NCI-H460 (cell line): ENCODE data around the gene IER5. TPM values are rescaled to one million over a fixed set of nuclear protein-coding genes. Genes with fewer than 3 reads are reported as not detected.
A peak's percentile ranks its signal among the peaks of the same experiment; 100 is the strongest.
"Not testable (repeated sequence)": the region's sequence is repeated elsewhere in the genome, so short reads cannot be mapped to it uniquely, and the experiment has no call there.

Experiments
- DNase-seq: peaks from one replicate; pipeline ENCODE4 v3.0.0-alpha.2; 2016; ENCODE audit warnings: low read depth; ENCODE audit errors: extremely low read depth
- total RNA-seq: library from RNA; depleted of rRNA; stranded (reverse); fragments of >200 nt; shearing (Covaris generic); gene quantifications from 2 replicates; pipeline ENCODE4 v1.2.3, GENCODE V29; 2014

Gene IER5
- total RNA-seq, 1 experiment from 2014 or later, result 29.6 TPM

DNA sequence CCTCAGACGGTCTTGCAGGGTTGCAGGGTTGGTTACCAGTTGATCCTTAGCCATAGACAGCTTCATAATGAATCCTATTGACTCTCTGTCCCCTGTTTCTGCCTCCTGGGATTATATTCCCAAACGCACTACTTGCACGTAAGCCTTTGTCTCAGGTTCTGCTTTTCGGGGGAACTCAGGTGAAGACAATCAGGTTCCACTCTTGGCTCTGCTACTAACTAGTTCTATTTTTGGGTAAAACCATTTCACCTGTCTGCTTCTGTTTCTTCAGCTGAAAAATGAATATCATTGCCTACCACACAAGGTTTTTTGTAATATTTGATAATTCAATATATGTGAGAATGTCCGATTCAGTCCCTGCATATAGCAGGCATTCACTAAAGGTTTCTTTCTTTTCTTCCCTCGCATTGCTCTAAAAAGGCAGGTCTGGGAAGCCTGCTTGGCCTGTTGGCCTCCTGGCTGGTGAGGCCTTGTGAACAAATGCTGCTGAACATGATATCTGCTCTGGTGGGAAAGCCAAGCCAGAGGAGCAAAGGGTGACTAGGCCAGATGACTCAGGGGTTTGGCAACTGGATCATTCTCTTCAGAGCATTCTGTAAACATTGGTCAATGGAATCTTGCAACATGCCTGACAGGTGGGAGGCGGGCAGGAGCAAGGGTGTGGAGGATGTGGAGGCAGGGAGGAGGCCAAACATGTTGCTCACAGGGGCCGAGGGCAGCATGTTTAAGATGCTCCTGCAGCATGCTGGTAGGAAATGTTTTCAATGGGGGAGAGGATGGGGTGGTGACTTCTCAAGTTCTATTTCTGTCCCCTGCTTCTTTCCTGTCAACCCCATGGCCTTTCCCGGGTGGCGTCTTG is 23.8 kb downstream of the IER5 start:
- DNase-seq, result peak; percentile 92

DNA sequence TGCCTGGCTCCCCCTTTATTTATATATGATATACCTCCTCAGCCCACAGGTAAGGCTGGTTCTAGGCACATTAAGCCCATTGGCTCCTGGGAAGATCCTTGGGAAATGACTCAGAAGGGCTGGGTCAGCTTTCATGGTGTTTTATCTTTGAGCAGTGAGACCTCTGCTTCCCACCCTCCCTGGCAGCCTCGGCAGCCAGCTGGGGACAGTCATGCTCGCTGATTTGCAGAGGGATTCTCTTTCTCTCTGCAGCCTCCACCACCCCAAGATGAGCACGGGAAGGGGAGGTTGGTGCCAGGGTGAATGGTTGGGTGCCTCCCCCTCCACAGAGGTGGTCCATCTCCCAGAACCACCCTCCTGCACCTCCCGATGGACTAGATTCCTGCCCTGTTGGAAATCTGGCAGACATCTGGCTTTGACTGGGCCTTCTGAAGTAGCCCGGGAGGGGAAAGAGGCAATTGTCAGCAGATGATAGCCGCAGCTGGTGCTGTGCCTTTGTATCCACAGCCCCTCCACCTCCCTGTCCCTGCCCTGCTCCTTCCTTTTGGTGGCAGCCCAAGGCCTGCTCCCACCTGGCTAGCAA is 24.6 kb downstream of the IER5 start:
- no peak for DNase-seq

DNA sequence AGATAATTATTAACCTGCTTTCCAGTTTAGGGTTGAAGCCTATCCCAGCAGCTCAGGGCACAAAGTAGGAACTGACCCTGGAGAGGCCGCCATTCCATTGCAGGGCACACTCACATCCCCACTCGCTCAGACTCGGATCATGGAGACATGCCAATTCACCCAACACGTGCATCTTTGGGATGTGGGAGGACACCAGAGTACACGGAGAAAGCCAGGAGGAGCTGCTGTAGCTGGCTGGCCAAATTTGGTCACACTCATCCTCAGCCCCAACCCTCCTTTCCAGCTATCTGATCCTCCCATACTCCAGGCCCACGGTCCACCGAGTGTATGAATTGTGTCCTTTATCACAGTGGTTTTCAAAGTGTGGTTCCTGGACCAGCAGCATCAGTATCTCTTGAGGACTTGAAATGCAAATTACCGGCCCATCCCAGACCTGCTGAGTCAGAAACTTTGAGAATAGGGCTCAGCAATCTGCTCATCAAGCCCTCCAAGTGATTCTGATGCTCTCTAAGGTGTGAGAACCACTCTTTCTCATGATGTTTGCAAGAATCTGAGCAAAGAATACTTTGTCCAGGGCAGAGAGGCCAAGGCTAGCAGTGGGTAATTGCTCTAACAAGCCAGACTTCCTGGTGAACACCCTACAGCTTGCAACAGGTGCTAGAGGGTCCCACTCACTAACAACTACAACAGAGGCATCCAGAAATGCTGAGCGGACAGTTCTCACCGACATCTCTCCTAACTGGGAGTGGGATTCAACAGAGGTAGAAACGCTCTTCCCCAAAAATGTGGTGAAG is 26.3 kb downstream of the IER5 start:
- DNase-seq, result no peak

DNA sequence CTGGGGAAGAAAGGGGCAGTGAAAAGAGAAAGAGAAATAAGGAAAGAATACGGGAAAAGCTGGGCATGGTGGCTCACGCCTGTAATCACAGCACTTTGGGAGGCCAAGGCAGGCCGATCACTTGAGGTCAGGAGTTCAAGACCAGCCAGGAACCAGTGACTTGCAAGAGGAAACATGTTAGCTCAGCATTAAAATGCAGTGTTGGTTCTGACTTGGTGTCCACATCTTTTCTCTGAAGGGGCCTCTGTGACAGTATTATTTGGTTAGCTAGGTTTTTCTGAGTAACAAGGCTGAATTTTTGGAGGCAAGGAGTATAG is 26.8 kb downstream of the IER5 start:
- DNase-seq, result no peak

DNA sequence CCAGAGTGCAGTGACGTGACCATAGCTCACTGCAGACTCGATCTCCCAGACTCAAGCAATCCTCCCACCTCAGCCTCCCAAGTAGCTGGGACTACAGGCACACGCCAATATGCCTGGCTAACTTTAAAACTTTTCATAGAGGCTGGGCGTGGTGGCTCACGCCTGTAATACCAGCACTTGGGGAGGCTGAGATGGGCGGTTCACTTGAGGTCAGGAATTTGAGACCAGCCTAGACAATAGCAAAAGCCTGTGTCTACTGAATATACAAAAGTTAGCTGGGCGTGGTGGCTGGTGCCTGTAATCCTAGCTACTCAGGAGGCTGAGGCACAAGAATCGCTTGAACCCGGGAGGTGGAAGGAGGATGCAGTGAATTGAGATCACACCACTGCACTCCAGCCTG is 27.5 kb downstream of the IER5 start:
- DNase-seq, result not testable (repeated sequence)

DNA sequence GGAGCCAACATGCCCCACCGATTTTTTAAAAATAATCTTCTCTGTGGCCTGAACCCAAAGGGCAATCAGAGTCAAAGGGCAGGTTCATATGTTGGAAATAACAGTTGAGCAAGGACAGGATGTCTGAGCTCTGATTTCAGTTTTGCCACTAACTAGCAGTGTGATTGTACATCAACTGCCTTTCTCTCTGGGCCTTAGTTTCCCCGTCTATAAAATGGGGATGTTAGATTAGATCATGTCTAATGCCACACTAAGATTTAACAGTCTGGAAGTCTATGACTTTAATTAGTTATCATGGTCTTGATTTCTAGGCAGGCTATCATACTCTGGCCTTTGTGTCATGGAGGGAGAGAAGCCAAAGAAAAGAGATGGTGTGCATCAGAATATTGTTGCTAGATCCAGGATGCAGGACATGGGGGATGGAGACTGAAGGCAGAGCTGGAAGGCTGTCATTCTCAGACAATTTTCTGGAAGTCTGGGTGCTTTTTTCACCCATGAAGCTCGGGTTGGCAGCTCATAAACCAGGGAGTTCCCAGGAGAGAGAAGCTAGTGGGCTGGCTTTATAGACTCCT is 28.4 kb downstream of the IER5 start:
- no peak for DNase-seq

DNA sequence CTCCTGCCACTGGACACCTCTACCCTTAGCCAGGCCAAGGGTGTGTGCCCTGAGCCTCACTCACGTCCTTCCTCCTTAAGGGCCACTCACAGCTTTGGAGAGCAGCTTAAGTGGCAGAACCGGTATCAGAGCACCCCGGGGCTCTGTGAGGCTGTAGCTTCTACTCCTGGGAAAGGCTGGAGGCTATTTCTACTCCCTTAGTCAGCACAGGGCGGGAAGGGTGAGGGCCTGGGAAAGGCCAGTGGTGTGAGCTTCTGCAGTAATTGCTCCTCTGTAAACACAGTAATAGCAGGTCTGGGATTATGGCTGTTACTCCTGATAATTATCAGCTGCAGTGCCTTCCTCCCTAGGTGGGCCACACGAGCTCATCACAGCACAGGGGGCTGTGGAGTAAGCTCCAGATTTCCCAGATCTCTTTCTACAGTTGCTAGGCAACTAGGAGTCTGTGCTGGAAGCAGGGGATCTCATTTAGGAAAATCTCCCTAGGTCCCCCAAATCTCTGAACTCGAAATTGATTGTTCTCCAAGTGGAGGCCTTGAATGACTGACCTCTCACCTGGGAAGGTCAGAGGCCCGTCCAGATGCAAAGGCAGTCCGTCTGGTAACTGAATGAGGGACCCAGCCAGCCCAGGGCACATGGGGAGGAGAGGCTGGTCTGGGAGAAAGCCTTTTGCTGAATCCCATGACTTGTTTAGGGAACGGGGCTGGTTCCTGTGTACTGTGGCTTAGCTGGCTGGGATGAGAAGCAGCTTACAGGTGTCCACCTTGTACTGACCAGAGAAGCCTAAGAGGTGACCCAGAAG is 29.3 kb downstream of the IER5 start:
- no peak for DNase-seq

DNA sequence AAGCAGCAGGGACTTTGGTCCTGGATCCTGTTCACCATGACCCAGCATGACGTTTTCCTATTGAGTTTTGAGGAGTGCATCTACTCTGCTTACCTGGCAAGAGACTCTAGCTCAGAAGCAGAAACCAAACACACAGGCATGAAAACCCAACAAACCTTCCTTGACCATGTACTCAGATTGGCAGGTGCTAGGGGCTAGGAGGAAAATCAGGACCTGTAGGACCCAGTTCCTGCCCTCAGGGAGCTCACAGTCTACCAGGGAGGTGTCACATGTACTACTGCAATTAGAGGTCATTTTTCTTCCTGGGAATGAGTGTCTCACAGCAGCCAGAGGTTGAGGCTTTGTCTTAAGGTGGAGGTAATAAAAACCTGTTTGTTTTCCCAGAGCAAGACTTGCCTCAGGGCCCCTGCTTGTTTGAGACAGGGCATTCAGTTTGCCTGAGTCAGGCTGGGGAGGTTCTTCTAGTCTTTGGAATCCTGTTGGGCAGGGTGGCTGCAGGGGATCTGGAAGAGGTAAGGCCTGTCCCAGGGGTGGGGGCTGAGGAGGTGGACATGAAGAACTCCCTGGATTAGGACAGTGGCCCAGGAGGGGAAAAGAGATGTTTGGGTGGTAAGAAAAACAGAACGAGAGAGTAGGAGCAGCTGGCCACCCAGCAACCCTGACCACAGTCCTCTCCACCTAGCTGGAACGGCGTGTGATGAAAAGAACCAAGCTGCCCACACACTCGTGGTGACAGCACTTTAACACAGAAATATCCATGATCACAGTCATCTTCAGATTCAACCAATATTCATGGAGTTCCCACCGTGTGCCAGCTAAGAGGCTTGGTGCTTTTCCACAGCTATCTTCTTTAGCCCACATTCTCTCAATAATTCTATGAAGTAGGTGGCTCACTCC is 30.8 kb downstream of the IER5 start:
- DNase-seq, result no peak

DNA sequence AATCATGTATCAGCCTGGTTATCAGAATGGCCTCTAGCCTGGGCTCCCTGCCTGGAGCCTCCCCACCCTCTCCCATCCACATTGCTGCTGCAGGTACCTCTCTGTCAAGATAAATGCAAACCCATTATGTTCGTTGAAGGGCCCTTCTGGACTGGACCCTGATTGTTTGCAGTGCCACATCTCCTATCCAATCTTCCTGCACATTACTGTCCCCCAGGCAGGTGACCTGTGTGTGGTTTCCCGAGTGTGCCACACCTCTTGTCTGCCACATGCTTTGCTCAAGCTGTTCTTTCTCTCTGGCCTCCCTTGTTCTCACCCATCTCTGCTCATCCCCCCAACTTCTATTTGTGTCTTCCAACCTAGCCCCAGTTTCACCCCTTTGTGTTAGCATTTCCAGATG is 32.4 kb downstream of the IER5 start:
- no peak for DNase-seq

DNA sequence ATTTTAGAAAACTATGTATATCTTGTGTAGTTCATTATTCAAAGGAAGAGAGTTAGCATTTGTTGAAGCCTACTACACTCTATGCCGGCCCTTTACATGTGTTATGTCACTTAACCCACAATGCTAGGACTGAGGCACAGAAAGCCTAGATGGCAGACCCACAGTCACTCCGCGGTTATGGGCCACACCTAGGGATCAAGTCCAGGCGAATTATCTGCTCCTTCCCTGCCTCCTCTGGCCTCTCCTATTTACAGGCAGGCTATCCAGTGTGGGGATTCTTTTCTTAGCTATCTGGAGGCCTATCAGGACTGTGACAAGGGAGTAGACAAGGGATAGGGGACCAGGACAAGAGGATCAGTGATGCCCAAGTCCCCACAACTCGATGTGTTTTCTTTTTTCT is 33.0 kb downstream of the IER5 start:
- DNase-seq, result no peak

DNA sequence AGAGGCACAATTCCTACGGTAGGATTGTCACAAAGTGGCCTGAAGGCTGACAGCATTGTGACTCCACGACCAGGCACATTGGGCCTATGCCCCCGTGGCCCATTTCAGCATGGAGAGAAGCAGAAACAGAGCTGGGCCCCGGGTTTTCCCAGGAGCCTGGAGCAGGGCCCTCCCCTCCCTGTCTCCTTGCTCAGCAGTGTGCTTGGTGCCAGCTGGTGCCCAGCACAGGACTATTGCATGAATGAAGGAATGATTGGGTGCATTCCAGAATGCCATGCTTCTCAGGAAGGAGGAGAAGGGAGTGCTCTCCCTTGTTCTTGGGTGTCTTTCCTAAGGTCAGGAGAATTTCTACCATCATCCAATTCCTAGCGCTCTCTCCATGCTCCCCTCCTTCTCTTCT is 33.7 kb downstream of the IER5 start:
- no peak for DNase-seq

DNA sequence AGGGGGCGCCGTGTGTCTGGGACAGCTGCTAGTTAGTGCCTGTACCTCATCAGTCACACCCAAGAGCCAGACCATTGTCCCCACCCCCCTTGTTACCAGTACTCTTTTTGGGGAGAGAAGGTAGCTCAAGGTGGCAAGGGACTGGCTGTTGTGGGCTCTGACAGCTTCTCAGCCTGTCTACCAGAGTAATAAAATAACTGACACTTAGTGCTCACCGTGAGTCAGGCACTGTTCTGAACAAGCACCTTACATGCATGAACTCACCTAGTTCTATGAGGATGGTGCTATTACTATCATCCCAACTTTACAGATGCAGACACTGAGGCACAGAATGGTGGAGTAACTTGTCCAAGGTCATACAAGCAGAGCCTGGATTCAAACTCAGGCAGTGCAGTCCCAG is 34.7 kb downstream of the IER5 start:
- DNase-seq, result no peak

DNA sequence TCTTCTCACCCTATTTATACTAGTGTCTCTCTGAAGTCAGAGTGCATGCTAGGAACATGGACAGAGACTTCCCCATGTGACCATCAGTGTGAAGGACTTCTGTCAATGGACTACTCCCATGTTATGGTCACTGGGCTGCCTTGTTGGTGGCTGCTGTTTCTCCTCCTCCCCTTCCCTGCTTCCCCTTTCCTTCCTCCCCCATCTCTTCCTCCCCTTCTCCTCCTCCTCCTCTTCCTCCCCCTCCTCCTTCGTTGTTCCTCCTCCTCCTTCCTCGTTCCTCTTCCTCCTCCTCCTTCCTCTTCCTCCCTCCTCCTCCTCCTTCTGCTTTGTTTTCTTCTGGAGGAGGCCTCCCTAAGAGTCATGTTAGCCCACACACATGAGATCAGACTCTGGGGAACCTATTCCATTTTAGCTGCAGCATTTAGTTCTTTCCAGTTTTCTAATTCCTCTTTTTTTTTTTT is 35.8 kb downstream of the IER5 start:
- no peak for DNase-seq

DNA sequence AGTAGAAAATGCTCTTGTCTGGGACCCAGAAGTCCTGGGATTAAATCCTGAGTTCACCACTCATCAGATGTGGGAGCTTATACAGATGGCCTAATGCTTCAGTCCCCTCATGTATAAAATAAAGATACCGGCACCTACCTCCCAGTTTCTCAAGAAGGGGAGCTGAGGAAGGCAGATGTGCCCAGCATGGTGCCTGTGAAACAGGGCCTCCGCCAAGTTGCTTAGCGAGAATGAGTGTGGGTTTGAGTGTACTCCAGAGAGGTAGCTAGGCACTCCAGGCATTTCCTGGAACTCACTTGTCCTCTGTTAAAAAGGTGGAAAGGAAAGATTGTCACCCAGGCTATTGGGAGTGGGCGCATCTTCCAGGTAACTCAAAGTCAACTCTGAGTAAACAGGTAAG is 37.8 kb downstream of the IER5 start:
- DNase-seq, result no peak

DNA sequence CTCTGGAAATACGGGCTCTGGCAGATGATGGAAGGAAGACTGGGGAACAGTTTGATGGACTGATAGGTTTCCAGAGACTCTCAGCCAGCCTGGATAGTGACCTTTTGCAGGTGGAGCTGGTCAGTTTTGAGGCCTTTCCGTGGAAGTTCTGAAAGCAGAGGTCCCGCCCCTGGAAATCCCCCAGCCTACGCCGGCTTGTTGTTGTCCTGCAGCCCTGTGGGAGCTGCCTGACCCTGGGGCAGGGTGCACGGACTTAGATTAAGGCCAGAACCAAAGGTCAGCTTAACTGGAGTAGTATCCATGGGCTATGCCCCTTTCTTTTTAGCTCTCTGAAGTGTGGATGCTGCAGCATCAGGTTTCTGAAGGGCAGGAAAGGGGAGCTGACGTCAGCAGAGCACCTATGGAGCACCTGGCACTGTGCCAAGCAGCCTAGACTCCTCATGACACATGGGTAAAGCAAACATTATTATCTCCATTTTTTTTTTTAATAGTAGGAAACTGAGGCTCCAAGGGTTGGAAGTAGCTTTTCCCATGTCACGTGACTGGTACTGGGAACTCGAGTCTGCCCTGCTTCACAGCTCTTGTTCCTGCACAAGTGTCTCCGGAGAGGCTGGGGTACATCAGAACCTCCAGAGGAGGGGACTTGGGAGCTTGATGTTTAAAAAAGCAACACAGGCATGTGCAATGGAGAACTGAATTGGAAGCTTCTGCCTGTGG is 38.5 kb downstream of the IER5 start:
- DNase-seq, result no peak

DNA sequence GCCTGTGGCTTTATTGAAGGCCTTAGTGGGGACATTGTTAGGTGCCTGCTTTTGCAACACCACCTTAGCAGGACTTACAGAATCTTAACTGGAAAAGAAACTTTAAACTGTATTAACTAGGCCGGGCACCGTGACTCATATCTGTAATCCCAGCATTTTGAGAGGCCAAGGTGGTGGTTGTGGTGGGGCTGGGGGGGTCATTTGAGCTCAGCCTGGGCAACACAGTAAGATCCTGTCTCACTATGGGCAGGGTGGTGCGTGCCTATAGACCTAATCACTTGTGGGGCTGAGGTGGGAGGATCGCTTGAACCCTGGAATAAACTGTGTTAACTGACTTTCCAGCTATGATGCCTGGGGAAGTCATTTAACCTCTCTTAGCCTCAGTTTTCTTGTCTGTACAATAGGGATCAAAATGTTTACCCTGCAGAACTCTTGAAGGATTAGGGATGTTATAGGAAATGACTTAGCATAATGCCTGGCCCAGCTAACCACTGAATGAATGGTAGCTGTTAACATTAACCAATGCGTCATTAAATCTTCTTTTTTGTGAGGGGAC is 39.5 kb downstream of the IER5 start:
- DNase-seq, result no peak

DNA sequence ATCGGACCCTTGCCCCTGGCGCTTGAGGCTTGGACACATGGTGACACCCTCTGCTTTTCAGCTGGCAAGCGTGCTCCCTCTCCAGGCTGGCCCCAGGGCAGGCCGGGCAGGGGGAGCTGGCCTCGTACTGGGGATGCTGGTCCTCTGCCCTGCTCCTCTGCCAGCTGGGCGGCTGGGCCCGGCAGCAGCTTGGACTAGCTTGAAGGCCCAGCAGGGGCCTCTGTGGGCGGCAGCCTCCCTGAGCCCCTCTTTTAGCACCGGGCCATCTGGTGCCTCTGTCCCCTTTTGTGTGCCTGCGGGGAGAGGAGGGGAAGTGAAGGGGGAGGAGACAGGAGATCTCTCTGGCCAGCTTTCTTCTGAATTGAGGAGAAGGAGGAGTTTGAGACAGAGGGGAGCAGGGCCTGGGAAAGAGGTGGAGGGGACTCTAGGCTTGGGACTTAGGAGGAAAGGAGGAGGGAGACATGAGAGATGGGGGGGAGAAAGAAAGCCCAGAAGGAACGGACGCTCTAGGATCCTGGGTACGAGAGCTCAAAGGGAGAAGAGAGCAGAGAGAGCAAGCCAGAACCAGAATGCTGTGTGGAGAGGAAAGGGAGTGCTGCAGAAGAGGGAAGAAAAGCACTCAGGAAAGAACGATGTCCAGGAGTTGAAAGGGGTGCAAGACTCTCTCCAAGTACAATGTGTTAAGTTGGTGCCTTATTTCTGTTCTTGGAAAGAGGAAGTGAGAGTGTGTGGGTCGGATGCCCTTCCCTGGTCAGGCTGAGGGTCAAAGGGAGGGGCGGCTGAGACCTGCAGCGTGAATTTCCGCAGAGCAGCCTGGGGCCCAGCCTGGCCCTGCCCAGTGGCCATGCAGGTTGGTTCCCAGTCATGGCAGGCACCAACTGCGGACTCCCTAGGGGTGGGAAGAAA is 40.3 kb downstream of the IER5 start:
- DNase-seq, result no peak
